ENCODE results near the gene PCDHGA7. TPM values are rescaled to one million over a fixed set of nuclear protein-coding genes. Genes with fewer than 3 reads are reported as not detected.
"Not testable (repeated sequence)": the region's sequence is repeated elsewhere in the genome, so short reads cannot be mapped to it uniquely, and the experiment has no call there.

The PCDHGA7 gene
- total RNA-seq, 2 donors from 2014 or later = 0.40 to 1.9 TPM

DNA sequence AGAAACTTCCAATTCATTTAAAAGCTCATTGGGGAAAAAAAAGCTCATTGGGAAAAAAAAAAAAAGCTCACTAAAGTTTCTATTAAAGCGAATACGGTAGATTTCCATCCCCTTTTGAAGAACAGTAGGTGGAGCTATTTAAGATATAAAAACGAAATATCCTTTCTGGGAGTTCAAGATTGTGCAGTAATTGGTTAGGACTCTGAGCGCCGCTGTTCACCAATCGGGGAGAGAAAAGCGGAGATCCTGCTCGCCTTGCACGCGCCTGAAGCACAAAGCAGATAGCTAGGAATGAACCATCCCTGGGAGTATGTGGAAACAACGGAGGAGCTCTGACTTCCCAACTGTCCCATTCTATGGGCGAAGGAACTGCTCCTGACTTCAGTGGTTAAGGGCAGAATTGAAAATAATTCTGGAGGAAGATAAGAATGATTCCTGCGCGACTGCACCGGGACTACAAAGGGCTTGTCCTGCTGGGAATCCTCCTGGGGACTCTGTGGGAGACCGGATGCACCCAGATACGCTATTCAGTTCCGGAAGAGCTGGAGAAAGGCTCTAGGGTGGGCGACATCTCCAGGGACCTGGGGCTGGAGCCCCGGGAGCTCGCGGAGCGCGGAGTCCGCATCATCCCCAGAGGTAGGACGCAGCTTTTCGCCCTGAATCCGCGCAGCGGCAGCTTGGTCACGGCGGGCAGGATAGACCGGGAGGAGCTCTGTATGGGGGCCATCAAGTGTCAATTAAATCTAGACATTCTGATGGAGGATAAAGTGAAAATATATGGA, 48.0 kb downstream of the PCDHGA7 start, which contains the start of gene PCDHGA12:
PCDHGA12 (plus strand) TSS at position 176 of the 782 bp plus-strand sequence; CDS start at position 429, 253 bp downstream.
- no peak for TF ChIP-seq CTCF (conservative IDR thresholded peaks at IDR 0.05)
- Histone ChIP-seq H3K27me3 (ENCODE audit: control insufficient read depth, insufficient read depth, low read length, poor library complexity, severe bottlenecking) (no peaks in the 10 kb centered on the region), H3K4me1 (ENCODE audit: control insufficient read depth, insufficient read depth, low read length) (no peaks in the 10 kb centered on the region), H3K36me3 (ENCODE audit: control insufficient read depth, insufficient read depth, low read length) (no peaks in the 10 kb centered on the region), H3K27ac (ENCODE audit: low read depth, low read length) (no peak within 1 kb of the TSS), H3K4me3 (ENCODE audit: low read length) (no peak within 1 kb of the TSS), H3K9ac (ENCODE audit: extremely low read depth, low read length, poor library complexity, severe bottlenecking) (no peak within 1 kb of the TSS), H3K9me3 (ENCODE audit: control insufficient read depth, low read length) (peaks cover 77% of the 10 kb centered on the region)
- H3K4me1 Mint-ChIP-seq = no peaks in the 10 kb centered on the region
- H3K36me3 Mint-ChIP-seq (ENCODE audit: low read depth) = peaks cover 66% of the 10 kb centered on the region
- DNase-seq = no peak
- no peak within 1 kb of the TSS for H3K4me3 Mint-ChIP-seq
- no peak within 1 kb of the TSS for H3K27ac Mint-ChIP-seq
- no peaks in the 10 kb centered on the region for H3K27me3 Mint-ChIP-seq (ENCODE audit: insufficient read depth)
- WGBS, 2 experiments (ENCODE audit: insufficient coverage in 1 of 2, insufficient read length in 1 of 2) = 94 to 97% methylated on average over 25 to 33 of the region's 33 CpGs
- peaks cover 72% of the 10 kb centered on the region for H3K9me3 Mint-ChIP-seq

DNA sequence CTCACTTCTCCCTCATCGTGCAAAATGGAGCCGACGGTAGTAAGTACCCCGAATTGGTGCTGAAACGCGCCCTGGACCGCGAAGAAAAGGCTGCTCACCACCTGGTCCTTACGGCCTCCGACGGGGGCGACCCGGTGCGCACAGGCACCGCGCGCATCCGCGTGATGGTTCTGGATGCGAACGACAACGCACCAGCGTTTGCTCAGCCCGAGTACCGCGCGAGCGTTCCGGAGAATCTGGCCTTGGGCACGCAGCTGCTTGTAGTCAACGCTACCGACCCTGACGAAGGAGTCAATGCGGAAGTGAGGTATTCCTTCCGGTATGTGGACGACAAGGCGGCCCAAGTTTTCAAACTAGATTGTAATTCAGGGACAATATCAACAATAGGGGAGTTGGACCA, 48.7 kb downstream of the PCDHGA7 start:
- H3K9ac ChIP-seq (ENCODE audit: extremely low read depth, low read length, poor library complexity, severe bottlenecking) = no peak overlapping the region
- peaks cover 71% of the 10 kb centered on the region for H3K9me3 ChIP-seq (ENCODE audit: control insufficient read depth, low read length)
- no peak overlapping the region for H3K4me3 ChIP-seq (ENCODE audit: low read length)
- no peaks in the 10 kb centered on the region for H3K27me3 ChIP-seq (ENCODE audit: control insufficient read depth, insufficient read depth, low read length, poor library complexity, severe bottlenecking)
- Mint-ChIP-seq H3K4me3 (no peak overlapping the region), H3K36me3 (ENCODE audit: low read depth) (peaks cover 59% of the 10 kb centered on the region), H3K9me3 (peaks cover 73% of the 10 kb centered on the region), H3K27ac (no peak overlapping the region), H3K27me3 (ENCODE audit: insufficient read depth) (no peaks in the 10 kb centered on the region), H3K4me1 (no peaks in the 10 kb centered on the region)
- no peak for TF ChIP-seq CTCF (conservative IDR thresholded peaks at IDR 0.05)
- WGBS, 2 experiments (ENCODE audit: insufficient coverage in 1 of 2, insufficient read length in 1 of 2) = 95 to 96% methylated on average over 37 of the region's 37 CpGs
- H3K27ac ChIP-seq (ENCODE audit: low read depth, low read length) = no peak overlapping the region
- no peaks in the 10 kb centered on the region for H3K4me1 ChIP-seq (ENCODE audit: control insufficient read depth, insufficient read depth, low read length)
- no peak for DNase-seq
- no peaks in the 10 kb centered on the region for H3K36me3 ChIP-seq (ENCODE audit: control insufficient read depth, insufficient read depth, low read length)

DNA sequence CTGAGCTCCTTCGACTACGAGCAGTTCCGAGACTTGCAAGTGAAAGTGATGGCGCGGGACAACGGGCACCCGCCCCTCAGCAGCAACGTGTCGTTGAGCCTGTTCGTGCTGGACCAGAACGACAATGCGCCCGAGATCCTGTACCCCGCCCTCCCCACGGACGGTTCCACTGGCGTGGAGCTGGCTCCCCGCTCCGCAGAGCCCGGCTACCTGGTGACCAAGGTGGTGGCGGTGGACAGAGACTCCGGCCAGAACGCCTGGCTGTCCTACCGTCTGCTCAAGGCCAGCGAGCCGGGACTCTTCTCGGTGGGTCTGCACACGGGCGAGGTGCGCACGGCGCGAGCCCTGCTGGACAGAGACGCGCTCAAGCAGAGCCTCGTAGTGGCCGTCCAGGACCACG, 49.8 kb downstream of the PCDHGA7 start:
- not testable (repeated sequence) for H3K27me3 ChIP-seq (ENCODE audit: control insufficient read depth, insufficient read depth, low read length, poor library complexity, severe bottlenecking); H3K27me3 Mint-ChIP-seq (ENCODE audit: insufficient read depth); H3K4me1 ChIP-seq (ENCODE audit: control insufficient read depth, insufficient read depth, low read length); H3K9ac ChIP-seq (ENCODE audit: extremely low read depth, low read length, poor library complexity, severe bottlenecking); H3K27ac ChIP-seq (ENCODE audit: low read depth, low read length); H3K4me1 Mint-ChIP-seq; H3K36me3 ChIP-seq (ENCODE audit: control insufficient read depth, insufficient read depth, low read length); H3K4me3 Mint-ChIP-seq; H3K4me3 ChIP-seq (ENCODE audit: low read length); H3K27ac Mint-ChIP-seq; DNase-seq
- peaks cover 52% of the 10 kb centered on the region for H3K36me3 Mint-ChIP-seq (ENCODE audit: low read depth)
- 95 to 100% methylated on average over 12 to 31 of the region's 38 CpGs for WGBS, 2 experiments (ENCODE audit: insufficient coverage in 1 of 2, insufficient read length in 1 of 2)
- peaks cover 63% of the 10 kb centered on the region for H3K9me3 Mint-ChIP-seq
- H3K9me3 ChIP-seq (ENCODE audit: control insufficient read depth, low read length) = peaks cover 62% of the 10 kb centered on the region

- peaks cover 60% of the 10 kb centered on the region for H3K9me3 Mint-ChIP-seq
- H3K36me3 ChIP-seq (ENCODE audit: control insufficient read depth, insufficient read depth, low read length); H3K27me3 Mint-ChIP-seq (ENCODE audit: insufficient read depth); H3K4me3 Mint-ChIP-seq; H3K4me3 ChIP-seq (ENCODE audit: low read length); H3K27me3 ChIP-seq (ENCODE audit: control insufficient read depth, insufficient read depth, low read length, poor library complexity, severe bottlenecking); H3K27ac Mint-ChIP-seq; H3K9ac ChIP-seq (ENCODE audit: extremely low read depth, low read length, poor library complexity, severe bottlenecking); H3K27ac ChIP-seq (ENCODE audit: low read depth, low read length); H3K4me1 ChIP-seq (ENCODE audit: control insufficient read depth, insufficient read depth, low read length); H3K4me1 Mint-ChIP-seq; DNase-seq: not testable (repeated sequence)
- H3K9me3 ChIP-seq (ENCODE audit: control insufficient read depth, low read length) = peaks cover 57% of the 10 kb centered on the region
- peaks cover 48% of the 10 kb centered on the region for H3K36me3 Mint-ChIP-seq (ENCODE audit: low read depth)
- WGBS, 2 experiments (ENCODE audit: insufficient coverage in 1 of 2, insufficient read length in 1 of 2) = 91 to 96% methylated on average over 16 to 29 of the region's 29 CpGs
These were observed 50.2 kb downstream of the PCDHGA7 start for GRCh38 chr5:141432726-141433125.
